Heart right ventricle (tissue), 16 donors: ENCODE data around the gene CLTRN. TPM values are rescaled to one million over a fixed set of nuclear protein-coding genes. Genes with fewer than 3 reads are reported as not detected.
A peak's percentile ranks its signal among the peaks of the same experiment; 100 is the strongest.

ENCODE experiments used
- ATAC-seq, 8 donors: fragments of 200-7000 bp; cut with Tn5 transposase; one replicate each; pipeline ENCODE4 v1.9.1; 2020; ENCODE audit warnings: mild to moderate bottlenecking in 8 of 8, moderate library complexity in 8 of 8, moderate number of reproducible peaks in 1 of 8
- DNase-seq, 2 donors: peaks; one replicate each; pipeline ENCODE4 v3.0.0-alpha.2; 2020
- H3K27ac ChIP-seq, 10 donors: fragments of 200-600 bp; sonication (generic) in 2 of 10; one replicate each; pipeline versions ENCODE4 v1.5.0 to v1.8.0; 2020 to 2022; ENCODE audit warnings: mild to moderate bottlenecking in 3 of 10
- H3K27me3 ChIP-seq, 7 donors: fragments of 200-600 bp; one replicate each; pipeline ENCODE4 v1.8.0; 2021 to 2022; ENCODE audit warnings: mild to moderate bottlenecking in 2 of 7
- H3K36me3 ChIP-seq, 9 donors: fragments of 200-600 bp; sonication (generic) in 1 of 9; one replicate each; pipeline versions ENCODE4 v1.5.0 to v1.8.0; 2020 to 2022; ENCODE audit warnings: mild to moderate bottlenecking in 2 of 9
- H3K4me1 ChIP-seq, 9 donors: fragments of 200-600 bp; sonication (generic) in 1 of 9; one replicate each; pipeline versions ENCODE4 v1.5.0 to v1.8.0; 2020 to 2022; ENCODE audit warnings: mild to moderate bottlenecking in 4 of 9
- H3K4me3 ChIP-seq, 10 donors: fragments of 200-600 bp; sonication (generic) in 2 of 10; one replicate each; pipeline versions ENCODE4 v1.5.0 to v1.8.0; 2020 to 2022; ENCODE audit warnings: mild to moderate bottlenecking in 7 of 10, moderate library complexity in 2 of 10
- H3K9me3 ChIP-seq, 11 donors: fragments of 200-600 bp in 10 of 11; sonication (generic) in 2 of 11; one replicate each; pipeline versions ENCODE4 v1.5.0 to v1.8.0; 2013 to 2022; ENCODE audit warnings: mild to moderate bottlenecking in 2 of 11, control low read depth in 1 of 11, moderate library complexity in 1 of 11
- WGBS, 2 donors: extraction: QIAGEN DNeasy Blood & Tissue Kit; methylation state at CpG; one replicate each; pipeline ENCODE4 v1.1.7; 2013; ENCODE audit warnings: inconsistent platforms in 1 of 2; 5-methylcytosine and 5-hydroxymethylcytosine counted together
- intact Hi-C, 10 donors: fragments of 100-400 bp; cut with DNase I; formaldehyde crosslinking; loops; one replicate each; pipeline versions ENCODE4 v1.11.1 to v1.14.2; 2022
- polyA plus RNA-seq, 2 donors: library from polyadenylated mRNA; stranded (reverse); fragments of 200-250 nt; gene quantifications; one replicate each; pipeline ENCODE4 v1.2.3, GENCODE V29; 2013
- total RNA-seq, 10 donors: library from RNA; stranded (reverse); fragmentation: NEBNext Ultra II Directional in 3 of 10; extraction: Animal tissue kit (Norgen Biotek cat#: 25700) in 3 of 10; gene quantifications; one replicate each; pipeline versions ENCODE4 v1.2.1 to v1.2.4, GENCODE V29; 2021 to 2023
- TF ChIP-seq, protein P1 (sequence below), 9 donors: fragments of 200-600 bp; sonication (generic) in 2 of 9; IDR thresholded peaks; one replicate each; pipeline versions ENCODE4 v1.5.0 to v1.8.0; 2021 to 2022; ENCODE audit warnings: antibody characterized with exemption in 9 of 9, mild to moderate bottlenecking in 5 of 9, moderate library complexity in 1 of 9
- donor health status: Arrhythmogenic right ventricular cardiomyopathy.
- donor health status: ischemic (EF 13 %, LVEDD 7.1; RV severe dilation, severe dysfunction).
- donor health status: healthy with polysubstance abuse.
- donor health status: DM: no; HTN: yes; CAD: no.
- donor health status: DM: no; HTN: no; CAD: no.
- donor health status: ischemic (EF 25% LVEDD 6.9; RV normal size, moderate dysfunction).
- donor health status: ischemic (EF 25% LVEDD 5.7; RV mildly dilated, moderate dysfunction).
- donor health status: healthy.
- donor health status: DM: yes; HTN: yes; CAD: no.
- donor health status: Ischemic cardiomyopathy.
- donor health status: ischemic (EF 35%, LVEDD 5.7; RV mildly dilated, moderate dysfunction).
- donor health status: nonischemic (EF 11% LVEDD 7.7; RV severe dilation, severe dysfunction).
- donor health status: DM: yes; HTN: yes; CAD: no.
- donor health status: PGD.
- donor health status: ischemic (EF 29% LVEDD 5.4; RV normal size, mild dysfunction).
- donor health status: nonischemic (EF 23%, LVEDD 6.1; RV moderate dilation, normal function).

Gene CLTRN
- total and polyA plus RNA-seq, 12 donors = 0.07 to 2.4 (median 0.86) TPM

DNA sequence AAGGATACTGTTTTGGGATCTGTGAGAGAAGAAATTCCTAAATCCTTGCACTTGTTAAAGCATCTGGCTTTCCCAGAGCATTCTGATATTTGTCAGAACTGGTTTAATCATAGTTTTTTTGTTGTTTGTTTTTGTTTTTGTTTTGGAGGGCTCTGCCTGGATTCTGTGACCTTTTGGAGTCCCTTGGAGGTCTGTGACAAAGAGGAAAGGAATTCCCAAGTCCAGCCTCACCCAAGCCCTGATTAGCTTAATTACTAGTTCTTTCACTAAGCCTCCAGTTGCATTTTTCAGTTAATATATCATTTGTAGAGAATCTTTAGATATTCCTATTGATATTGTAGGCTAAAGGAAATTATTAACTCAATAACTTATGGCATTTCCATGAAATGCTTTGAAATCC is 64.6 kb downstream of the CLTRN start:
- peak overlapping the region in 7 of 10 donors; percentile 2 to 79 (median 73) for H3K27ac ChIP-seq
- H3K27me3 ChIP-seq = peaks cover 0 to 86% (median 0%) of the 10 kb centered on the region in 7 donors
- no peaks in the 10 kb centered on the region for H3K4me1 ChIP-seq
- DNase-seq = no peak
- intact Hi-C loops = no loop called here
- no peaks in the 10 kb centered on the region for H3K9me3 ChIP-seq
- no peak for ATAC-seq
- H3K36me3 ChIP-seq = no peaks in the 10 kb centered on the region
- H3K4me3 ChIP-seq = peak overlapping the region in 2 of 10 donors; percentile 17 to 23
- TF ChIP-seq, protein P1, sequence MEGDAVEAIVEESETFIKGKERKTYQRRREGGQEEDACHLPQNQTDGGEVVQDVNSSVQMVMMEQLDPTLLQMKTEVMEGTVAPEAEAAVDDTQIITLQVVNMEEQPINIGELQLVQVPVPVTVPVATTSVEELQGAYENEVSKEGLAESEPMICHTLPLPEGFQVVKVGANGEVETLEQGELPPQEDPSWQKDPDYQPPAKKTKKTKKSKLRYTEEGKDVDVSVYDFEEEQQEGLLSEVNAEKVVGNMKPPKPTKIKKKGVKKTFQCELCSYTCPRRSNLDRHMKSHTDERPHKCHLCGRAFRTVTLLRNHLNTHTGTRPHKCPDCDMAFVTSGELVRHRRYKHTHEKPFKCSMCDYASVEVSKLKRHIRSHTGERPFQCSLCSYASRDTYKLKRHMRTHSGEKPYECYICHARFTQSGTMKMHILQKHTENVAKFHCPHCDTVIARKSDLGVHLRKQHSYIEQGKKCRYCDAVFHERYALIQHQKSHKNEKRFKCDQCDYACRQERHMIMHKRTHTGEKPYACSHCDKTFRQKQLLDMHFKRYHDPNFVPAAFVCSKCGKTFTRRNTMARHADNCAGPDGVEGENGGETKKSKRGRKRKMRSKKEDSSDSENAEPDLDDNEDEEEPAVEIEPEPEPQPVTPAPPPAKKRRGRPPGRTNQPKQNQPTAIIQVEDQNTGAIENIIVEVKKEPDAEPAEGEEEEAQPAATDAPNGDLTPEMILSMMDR (IDR thresholded peaks at IDR 0.05) = no peak

DNA sequence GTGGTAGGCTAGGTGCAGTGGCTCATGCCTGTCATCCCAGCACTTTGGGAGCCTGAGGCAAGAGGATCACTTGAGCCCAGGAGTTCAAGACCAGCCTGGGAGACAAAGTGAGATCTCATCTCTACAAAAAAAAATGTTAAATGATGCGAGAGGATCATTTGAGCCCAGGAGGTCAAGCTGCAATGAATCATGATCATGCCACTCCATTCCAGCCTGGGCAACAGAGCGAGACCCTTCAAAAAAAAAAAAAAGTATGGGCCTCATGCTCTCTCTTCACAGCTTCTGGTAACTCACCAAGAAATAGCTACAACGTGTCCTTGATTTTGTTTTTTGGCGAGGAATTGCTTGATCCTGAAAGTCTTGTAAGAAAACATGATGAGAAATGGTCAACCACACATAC is 65.1 kb downstream of the CLTRN start:
- TF ChIP-seq, protein P1 (IDR thresholded peaks at IDR 0.05) = no peak
- Histone ChIP-seq H3K27me3 (peaks cover 0 to 86% (median 0%) of the 10 kb centered on the region in 7 donors), H3K4me1 (no peaks in the 10 kb centered on the region), H3K9me3 (no peaks in the 10 kb centered on the region), H3K27ac (peak overlapping the region in 5 of 10 donors; percentile 67 to 79 (median 74)), H3K36me3 (no peaks in the 10 kb centered on the region), H3K4me3 (peak overlapping the region in 1 of 10 donors; percentile 23)
- intact Hi-C loops = loop anchor here in 3 of 10 donors (10.0 kb wide), 1 partner anchor 45 kb away; no protein-coding TSS in a partner anchor
- no peak for ATAC-seq
- DNase-seq = no peak
- WGBS, 2 donors = 75 to 78% methylated on average over 4 of the region's 4 CpGs

GRCh38 chrX:15598026-15598425 is 66.6 kb downstream of the CLTRN start:
- H3K4me3 ChIP-seq = peak overlapping the region in 1 of 10 donors; percentile 22
- peaks cover 0 to 86% (median 0%) of the 10 kb centered on the region in 7 donors for H3K27me3 ChIP-seq
- peak in 5 of 8 donors; percentile 56 to 84 (median 58) for ATAC-seq
- no peak for DNase-seq
- intact Hi-C loops = loop anchor here in 3 of 10 donors (10.0 kb wide), 1 partner anchor 47 kb away; no protein-coding TSS in a partner anchor
- 30 to 43% methylated on average over 3 of the region's 3 CpGs for WGBS, 2 donors
- H3K36me3 ChIP-seq = peaks cover 0 to 3% (median 0%) of the 10 kb centered on the region in 9 donors
- peak overlapping the region in 5 of 10 donors; percentile 67 to 79 (median 74) for H3K27ac ChIP-seq
- TF ChIP-seq, protein P1 (IDR thresholded peaks at IDR 0.05) = no peak
- H3K9me3 ChIP-seq = no peaks in the 10 kb centered on the region
- no peaks in the 10 kb centered on the region for H3K4me1 ChIP-seq

- Histone ChIP-seq H3K27me3 (peaks cover 0 to 92% (median 0%) of the 10 kb centered on the region in 7 donors), H3K36me3 (peaks cover 0 to 23% (median 0%) of the 10 kb centered on the region in 9 donors), H3K27ac (peak overlapping the region in 1 of 10 donors; percentile 36), H3K4me3 (no peak overlapping the region), H3K4me1 (no peaks in the 10 kb centered on the region), H3K9me3 (no peaks in the 10 kb centered on the region)
- intact Hi-C loops = loop anchor here in 4 of 10 donors (5.0 to 10.0 kb wide), 2 partner anchors 50 to 53 kb away; no protein-coding TSS in a partner anchor
- 30 to 37% methylated on average over 2 of the region's 2 CpGs for WGBS, 2 donors
- TF ChIP-seq, protein P1 (IDR thresholded peaks at IDR 0.05) = peak in 5 of 9 donors; percentile 25 to 41 (median 32)
- peak in 2 of 8 donors; percentile 57 to 58 for ATAC-seq
- no peak for DNase-seq
Measured at GRCh38 chrX:15594371-15594770, 70.2 kb downstream of the CLTRN start.
